HL-60 (cell line): ENCODE data around the gene DDX17.

ENCODE experiments used
- GABPA ChIP-seq: IDR thresholded peaks from 2 replicates; pipeline ENCODE4 v1.6.1; 2012; ENCODE audit warnings: low read depth
- POLR2AphosphoS5 ChIP-seq: IDR thresholded peaks from 2 replicates; pipeline ENCODE4 v1.6.1; 2012; ENCODE audit warnings: low read depth
- TF ChIP-seq, protein P1 (sequence below): IDR thresholded peaks from one replicate; pipeline ENCODE4 v1.5.1; 2011; ENCODE audit warnings: low read length, control low read depth, inconsistent platforms; ENCODE audit not compliant: insufficient read depth
- TF ChIP-seq, protein P2 (sequence below): IDR thresholded peaks from 2 replicates; pipeline ENCODE4 v1.6.1; 2012; ENCODE audit warnings: low read depth; ENCODE audit not compliant: insufficient replicate concordance

DNA sequence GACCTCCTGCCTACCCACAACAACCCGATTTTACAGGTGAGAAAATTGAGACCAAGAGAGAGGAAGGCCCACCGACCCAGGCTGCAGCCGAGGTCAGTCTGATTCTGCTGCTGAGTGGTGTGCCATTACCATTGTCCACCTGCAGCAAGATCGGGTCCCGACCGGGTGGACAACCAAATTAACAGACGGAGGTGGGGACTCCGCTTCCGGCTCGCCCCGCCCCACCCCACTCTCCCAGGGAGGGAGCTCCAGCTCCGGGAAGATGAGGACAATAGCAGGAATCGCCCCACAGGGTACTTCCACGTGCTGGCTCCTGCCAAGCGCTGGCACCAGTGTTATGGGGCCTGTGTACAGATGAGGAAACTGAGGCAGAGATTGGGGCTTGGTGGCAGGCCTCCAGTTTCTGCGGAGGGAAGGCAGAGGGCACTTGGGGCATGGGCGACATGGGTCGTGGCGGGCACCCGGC, 38.6 kb downstream of the DDX17 start:
- TF ChIP-seq GABPA (no peak), POLR2AphosphoS5 (no peak)
- TF ChIP-seq, protein P1, sequence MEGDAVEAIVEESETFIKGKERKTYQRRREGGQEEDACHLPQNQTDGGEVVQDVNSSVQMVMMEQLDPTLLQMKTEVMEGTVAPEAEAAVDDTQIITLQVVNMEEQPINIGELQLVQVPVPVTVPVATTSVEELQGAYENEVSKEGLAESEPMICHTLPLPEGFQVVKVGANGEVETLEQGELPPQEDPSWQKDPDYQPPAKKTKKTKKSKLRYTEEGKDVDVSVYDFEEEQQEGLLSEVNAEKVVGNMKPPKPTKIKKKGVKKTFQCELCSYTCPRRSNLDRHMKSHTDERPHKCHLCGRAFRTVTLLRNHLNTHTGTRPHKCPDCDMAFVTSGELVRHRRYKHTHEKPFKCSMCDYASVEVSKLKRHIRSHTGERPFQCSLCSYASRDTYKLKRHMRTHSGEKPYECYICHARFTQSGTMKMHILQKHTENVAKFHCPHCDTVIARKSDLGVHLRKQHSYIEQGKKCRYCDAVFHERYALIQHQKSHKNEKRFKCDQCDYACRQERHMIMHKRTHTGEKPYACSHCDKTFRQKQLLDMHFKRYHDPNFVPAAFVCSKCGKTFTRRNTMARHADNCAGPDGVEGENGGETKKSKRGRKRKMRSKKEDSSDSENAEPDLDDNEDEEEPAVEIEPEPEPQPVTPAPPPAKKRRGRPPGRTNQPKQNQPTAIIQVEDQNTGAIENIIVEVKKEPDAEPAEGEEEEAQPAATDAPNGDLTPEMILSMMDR: no peak
- TF ChIP-seq, protein P2, sequence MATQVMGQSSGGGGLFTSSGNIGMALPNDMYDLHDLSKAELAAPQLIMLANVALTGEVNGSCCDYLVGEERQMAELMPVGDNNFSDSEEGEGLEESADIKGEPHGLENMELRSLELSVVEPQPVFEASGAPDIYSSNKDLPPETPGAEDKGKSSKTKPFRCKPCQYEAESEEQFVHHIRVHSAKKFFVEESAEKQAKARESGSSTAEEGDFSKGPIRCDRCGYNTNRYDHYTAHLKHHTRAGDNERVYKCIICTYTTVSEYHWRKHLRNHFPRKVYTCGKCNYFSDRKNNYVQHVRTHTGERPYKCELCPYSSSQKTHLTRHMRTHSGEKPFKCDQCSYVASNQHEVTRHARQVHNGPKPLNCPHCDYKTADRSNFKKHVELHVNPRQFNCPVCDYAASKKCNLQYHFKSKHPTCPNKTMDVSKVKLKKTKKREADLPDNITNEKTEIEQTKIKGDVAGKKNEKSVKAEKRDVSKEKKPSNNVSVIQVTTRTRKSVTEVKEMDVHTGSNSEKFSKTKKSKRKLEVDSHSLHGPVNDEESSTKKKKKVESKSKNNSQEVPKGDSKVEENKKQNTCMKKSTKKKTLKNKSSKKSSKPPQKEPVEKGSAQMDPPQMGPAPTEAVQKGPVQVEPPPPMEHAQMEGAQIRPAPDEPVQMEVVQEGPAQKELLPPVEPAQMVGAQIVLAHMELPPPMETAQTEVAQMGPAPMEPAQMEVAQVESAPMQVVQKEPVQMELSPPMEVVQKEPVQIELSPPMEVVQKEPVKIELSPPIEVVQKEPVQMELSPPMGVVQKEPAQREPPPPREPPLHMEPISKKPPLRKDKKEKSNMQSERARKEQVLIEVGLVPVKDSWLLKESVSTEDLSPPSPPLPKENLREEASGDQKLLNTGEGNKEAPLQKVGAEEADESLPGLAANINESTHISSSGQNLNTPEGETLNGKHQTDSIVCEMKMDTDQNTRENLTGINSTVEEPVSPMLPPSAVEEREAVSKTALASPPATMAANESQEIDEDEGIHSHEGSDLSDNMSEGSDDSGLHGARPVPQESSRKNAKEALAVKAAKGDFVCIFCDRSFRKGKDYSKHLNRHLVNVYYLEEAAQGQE: no peak
